ENCODE data around the gene ST6GAL2.

The ST6GAL2 gene

DNA sequence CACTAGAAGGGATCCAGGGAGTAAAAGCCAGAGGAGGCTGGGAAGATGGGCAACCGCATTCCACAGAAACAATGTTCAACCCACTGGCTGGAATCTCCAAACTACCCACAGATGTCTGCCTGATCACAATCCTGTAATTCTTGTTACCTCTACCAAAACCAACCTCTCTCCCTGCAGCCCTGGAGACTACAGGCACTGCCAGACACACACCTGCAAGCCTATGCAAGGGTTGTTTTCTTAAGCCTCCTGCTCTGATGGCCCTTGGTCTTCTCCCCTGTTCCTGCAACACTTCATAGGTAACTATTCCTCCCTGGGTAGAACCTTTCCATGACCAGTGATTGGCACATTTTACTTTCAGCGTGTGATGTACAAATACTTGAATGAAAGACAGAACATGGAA, 21.9 kb downstream of the ST6GAL2 start:
- no peak for DNase-seq (ENCODE audit: low read depth in 2 of 2)

- DNase-seq (ENCODE audit: low read depth in 2 of 2), result no peak
These were observed 22.6 kb downstream of the ST6GAL2 start for GRCh38 chr2:106863387-106863786.

GRCh38 chr2:106859498-106859897, 26.5 kb downstream of the ST6GAL2 start:
- DNase-seq (ENCODE audit: low read depth in 2 of 2), result no peak

DNA sequence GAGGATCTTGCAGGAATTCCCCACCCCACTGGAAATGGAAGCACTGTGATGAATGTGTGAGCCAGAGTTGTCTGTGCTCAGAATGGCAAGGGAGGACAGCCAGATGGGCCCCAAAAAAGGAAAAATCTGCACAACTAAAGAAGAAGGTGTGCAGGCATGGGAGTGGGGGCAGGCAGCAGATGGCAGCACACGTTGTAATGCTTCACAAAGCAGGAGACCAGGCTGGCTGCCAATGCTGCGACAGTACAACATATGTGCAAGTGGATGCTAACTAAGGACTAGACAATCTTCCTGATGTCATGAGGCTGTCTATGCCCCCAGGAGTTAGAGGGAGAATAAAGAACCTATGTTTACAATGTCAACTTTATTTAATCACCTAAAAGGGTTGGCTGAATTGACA, 27.2 kb downstream of the ST6GAL2 start:
- no peak for DNase-seq (ENCODE audit: low read depth in 2 of 2)

- DNase-seq (ENCODE audit: low read depth in 2 of 2), result no peak
These were observed 28.0 kb downstream of the ST6GAL2 start for GRCh38 chr2:106857882-106858478.

DNA sequence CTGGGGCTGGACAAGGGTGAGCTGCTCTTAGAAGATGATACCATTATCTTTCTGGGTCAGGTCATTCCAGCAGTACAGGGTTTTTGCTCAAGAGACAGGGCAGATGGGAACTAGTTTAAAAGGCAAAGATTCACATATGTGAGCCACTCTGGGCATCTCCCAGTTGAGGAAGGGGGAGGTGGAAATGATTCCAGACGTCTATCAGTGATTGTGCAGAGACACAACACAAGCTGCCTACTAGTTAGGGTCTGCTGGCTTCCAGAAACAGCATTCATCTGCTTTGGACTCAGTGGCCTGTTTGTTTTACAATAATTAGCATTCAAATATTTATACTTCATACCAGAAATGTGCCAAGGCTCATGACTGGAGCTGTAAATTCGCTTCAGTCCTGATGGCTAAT, 32.3 kb downstream of the ST6GAL2 start:
- DNase-seq (ENCODE audit: low read depth in 2 of 2), result no peak

- DNase-seq (ENCODE audit: low read depth in 2 of 2), result no peak
These were observed 34.0 kb downstream of the ST6GAL2 start for GRCh38 chr2:106851881-106852501.

- no peak for DNase-seq (ENCODE audit: low read depth in 2 of 2)
These were observed 34.7 kb downstream of the ST6GAL2 start for GRCh38 chr2:106851087-106851874.

DNA sequence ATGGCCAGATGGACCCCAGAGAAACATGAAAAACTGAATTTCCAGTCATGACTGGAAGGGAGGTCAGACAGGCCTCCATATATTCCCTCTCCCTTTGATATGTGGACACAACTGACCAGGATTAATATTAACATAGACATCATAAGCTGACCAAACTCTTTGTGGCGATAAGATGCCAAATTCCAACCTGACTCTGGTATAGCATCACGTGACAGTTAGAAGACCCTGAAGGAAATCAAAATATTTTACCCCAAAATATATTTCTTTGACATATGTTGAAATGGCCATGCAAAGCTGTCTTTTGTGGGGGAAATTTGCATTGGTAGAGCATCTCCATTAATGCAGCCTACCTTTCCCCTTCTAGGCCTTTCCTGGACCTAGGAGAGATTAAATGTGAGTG, 36.7 kb downstream of the ST6GAL2 start:
- no peak for DNase-seq (ENCODE audit: low read depth in 2 of 2)

- no peak for DNase-seq (ENCODE audit: low read depth in 2 of 2)
These were observed 38.6 kb downstream of the ST6GAL2 start for GRCh38 chr2:106847366-106847765.

DNA sequence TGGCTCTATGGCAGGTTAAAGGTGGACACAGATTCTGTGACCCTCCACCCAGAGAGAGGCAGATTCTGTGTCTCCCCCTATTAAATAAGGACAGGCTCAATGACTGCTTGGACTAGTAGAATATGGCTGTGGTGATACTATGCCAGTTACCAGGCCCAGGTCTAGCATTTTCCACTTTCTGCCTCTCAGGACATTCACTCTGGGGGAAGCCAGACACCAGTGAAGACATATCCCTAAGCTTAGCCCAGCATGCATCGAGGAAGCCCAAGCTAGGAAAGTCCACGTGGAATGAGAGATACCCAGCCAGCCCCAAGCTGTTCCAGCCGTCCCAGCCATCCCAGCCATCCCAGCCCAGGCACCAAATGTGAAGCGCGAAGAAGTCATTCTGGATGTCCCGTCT, 40.3 kb downstream of the ST6GAL2 start:
- DNase-seq (ENCODE audit: low read depth in 2 of 2), result no peak

GRCh38 chr2:106843910-106844250, 42.1 kb downstream of the ST6GAL2 start:
- no peak for DNase-seq (ENCODE audit: low read depth in 2 of 2)

GRCh38 chr2:106843001-106843909, 42.7 kb downstream of the ST6GAL2 start:
- no peak for DNase-seq (ENCODE audit: low read depth in 2 of 2)

- no peak for DNase-seq (ENCODE audit: low read depth in 2 of 2)
These were observed 43.9 kb downstream of the ST6GAL2 start for GRCh38 chr2:106841886-106842645.

GRCh38 chr2:106840818-106841217, 45.1 kb downstream of the ST6GAL2 start:
- DNase-seq (ENCODE audit: low read depth in 2 of 2), result no peak

- DNase-seq (ENCODE audit: low read depth in 2 of 2), result no peak
These were observed 45.9 kb downstream of the ST6GAL2 start for GRCh38 chr2:106839849-106840595.

- DNase-seq (ENCODE audit: low read depth in 2 of 2), result no peak
These were observed 52.7 kb downstream of the ST6GAL2 start for GRCh38 chr2:106833256-106833655.

DNA sequence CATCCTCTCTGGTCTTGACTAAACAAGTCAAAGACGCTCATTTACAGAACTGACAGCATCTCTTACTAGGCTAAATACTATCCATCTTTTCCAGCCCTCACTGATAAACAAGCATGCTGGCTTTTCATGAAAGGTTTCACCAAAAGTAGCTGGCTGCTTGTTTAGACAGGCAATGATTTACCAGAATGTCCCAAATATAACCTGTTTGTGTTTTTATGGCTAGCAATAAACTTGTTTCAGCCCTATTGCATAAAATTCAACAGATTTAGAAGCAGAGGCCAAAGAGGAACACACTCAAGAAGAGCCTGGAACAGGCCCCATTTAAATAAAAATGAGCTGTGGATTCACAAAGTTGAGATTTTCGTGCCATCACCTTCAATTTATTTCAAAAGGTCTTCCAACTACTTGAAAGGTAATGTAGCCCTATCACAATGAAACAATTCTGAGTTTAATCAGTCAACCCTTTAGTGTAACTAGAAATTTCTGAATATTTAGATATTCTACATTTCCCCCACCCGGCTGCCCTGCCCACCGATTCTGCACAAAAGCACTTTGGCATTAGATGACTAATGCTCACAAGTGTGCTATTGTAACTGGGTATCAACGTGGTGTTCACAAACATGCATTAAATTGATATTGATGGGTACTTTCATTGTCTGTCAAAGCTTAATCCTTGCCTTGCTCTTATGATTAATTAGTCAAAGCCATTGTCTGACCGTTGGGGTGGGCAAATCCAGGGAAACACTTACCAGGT, 54.0 kb downstream of the ST6GAL2 start:
- no peak for DNase-seq (ENCODE audit: low read depth in 2 of 2)

DNA sequence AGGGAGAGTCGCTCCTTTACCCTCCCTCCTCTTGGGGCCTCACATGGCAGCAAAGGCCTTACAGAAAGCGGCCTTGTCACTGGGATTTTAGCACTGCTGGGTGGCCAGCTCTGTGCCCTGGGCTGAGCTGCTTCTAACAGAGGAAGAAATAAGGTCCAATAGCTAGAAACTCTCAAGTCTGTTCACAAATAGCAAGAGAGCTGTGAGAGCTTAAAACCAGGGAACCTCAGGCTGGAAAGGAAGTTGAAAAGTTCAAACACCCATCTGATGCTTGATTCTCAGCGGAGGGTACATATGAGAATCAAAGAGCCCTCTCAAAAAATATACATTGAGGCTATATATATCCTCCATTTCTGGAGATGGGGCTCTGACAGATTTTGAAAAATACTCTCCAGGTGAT, 54.7 kb downstream of the ST6GAL2 start:
- no peak for DNase-seq (ENCODE audit: low read depth in 2 of 2)

- no peak for DNase-seq (ENCODE audit: low read depth in 2 of 2)
These were observed 55.8 kb downstream of the ST6GAL2 start for GRCh38 chr2:106830191-106830590.

All from stimulated activated CD8-positive, alpha-beta memory T cell treated with anti-CD3 and anti-CD28 coated beads, Interleukin-15, amount 100 ng/mL, for 4 hours (primary cell).